ENCODE results near the gene PAGR1.
"Not testable (repeated sequence)": the region's sequence is repeated elsewhere in the genome, so short reads cannot be mapped to it uniquely, and the experiment has no call there.

The PAGR1 gene

DNA sequence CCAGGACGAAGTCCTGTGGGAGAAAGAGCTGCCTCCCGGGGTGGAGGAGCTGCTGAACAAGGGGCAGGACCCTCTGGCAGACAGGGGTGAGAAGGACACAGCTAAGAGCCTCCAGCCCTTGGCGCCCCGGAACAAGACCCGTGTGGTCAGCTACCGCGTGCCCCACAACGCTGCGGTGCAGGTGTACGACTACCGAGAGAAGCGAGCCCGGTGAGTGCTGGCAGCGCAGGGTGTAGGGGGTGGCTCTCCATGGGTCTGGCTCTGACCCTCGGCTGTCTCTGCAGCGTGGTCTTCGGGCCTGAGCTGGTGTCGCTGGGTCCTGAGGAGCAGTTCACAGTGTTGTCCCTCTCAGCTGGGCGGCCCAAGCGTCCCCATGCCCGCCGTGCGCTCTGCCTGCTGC is 25.7 kb downstream of the PAGR1 start:
- FAIRE-seq: no peak

DNA sequence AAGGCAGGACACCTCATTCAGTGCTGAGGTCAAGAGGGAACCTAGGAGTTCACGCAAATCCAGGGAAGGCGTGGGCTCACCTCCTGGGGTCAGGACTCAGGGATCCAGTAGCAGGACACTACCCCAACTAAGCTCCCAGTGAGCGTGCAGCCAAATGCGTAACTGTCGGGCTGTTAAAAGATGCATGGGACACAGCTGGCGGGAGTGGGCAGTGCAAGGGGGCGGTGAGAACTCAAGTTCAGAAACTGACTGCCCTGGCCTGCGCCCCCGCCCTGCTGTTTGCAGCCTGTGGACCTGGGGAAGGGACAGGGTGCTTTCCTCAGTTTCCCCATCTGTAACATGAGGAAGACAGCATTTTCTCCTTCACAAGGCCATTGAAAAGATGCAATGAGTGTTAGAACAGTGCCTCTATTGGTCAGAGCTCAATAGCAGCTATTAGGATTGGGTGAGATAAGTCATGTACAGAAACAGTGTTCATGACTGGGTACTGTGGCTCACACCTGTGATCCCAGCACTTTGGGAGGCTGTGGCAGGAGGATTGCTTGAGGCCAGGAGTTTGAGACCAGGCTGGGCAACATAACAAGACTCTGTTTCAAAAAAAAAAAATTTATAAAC is 26.9 kb downstream of the PAGR1 start:
- FAIRE-seq: no peak

- FAIRE-seq: no peak
Measured at GRCh38 chr16:29843931-29844330, 28.0 kb downstream of the PAGR1 start.

GRCh38 chr16:29844575-29845331 is 28.8 kb downstream of the PAGR1 start:
- no peak for FAIRE-seq

GRCh38 chr16:29845656-29846055 is 29.7 kb downstream of the PAGR1 start:
- no peak for FAIRE-seq

GRCh38 chr16:29848420-29849297 is 32.7 kb downstream of the PAGR1 start:
- FAIRE-seq: no peak

- FAIRE-seq: no peak
Measured at GRCh38 chr16:29849505-29849904, 33.6 kb downstream of the PAGR1 start.

DNA sequence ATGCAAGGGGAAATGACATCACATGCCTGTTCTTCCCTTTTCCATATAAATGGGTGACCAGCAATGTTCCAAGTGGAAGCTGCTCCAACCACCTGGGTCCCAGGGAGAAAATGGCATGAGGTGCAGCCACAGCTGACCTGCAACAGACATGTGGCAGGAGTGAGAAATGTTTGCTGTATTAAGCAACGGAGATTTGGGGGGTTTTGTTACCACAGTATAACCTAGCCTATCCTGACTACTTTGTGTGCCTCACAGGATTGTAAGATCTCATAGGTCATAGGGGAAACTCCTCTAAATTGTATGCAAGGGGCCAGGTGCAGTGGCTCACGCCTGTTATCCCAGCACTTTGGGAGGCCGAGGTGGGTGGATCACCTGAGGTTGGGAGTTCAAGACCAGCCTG is 35.0 kb downstream of the PAGR1 start:
- no peak for FAIRE-seq

- FAIRE-seq: no peak
Measured at GRCh38 chr16:29852654-29853053, 36.7 kb downstream of the PAGR1 start.

DNA sequence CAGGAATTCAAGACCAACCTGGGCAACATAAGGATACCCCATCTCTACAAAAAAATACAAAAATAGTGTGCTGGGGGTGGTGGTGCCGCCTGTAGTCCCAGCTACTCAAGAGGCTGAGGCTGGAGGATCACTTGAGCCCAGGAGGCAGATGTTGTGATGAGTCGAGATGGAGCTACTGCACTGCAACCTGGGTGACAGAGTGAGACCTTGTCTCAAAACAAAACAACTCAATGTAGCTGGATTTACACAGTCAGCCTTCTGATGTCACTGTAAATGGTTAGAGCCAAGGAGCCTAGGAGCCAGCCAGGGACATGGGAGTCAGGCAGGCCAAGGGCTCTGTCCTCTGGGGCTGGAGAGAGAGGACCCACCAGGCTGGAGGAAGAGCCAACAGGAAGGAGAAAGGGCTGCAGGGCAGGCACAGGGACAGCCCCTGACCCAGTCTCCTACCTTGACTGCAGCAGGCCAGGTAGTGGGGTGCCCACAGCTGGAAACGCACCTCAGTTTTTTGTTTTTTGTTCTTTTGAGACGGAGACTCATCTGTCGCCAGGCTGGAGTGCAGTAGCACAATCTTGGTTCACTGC is 38.7 kb downstream of the PAGR1 start:
- no peak for FAIRE-seq

DNA sequence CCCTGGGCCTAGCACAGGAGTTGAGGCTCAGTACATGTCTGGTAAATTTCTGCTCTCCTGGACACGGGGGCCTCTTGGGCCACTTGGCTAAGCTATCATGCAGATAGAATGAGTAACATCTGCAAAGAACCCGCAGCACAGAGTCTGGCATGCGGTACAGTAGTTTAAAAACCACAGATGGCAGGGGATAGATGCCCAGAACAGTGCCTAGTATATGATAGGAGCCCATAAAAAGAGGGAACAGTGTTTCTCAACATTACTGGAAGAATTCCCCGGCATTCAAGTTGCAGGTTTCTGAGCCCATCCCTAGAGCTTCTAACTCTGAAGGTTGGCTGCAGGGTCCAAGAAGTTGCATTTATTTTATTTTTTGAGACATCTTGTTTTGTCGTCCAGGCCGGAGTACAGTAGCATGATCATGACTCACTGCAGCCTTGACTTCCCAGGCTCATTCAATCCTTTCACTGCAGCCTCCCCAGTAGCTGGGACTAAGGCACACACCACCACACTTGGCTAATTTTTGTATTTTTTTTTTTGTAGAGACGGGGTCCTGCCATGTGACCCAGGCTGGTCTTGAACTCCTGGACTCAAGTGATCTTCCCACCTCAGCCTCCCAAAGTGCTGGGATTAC is 41.3 kb downstream of the PAGR1 start:
- FAIRE-seq: no peak

GRCh38 chr16:29858149-29858849 is 42.3 kb downstream of the PAGR1 start:
- no peak for FAIRE-seq

DNA sequence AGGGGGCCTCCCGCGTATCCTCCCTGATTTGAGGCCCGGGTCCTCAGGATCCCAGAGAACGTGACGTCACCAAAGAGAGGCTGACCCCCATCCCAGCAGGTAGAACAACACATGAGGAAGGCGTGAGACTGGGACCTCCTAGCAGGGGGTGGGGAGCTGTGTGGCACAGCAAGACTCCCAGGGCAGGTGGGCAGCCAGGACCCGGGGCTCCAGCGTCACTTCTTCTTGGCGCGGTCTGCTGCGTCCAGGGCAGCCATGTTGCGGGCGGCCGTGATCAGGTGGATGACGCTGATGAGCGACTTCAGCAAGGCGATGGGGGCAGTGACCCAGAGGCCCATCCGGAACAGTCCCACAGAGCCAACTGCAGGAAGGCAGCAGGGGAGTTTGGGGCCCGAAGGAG is 43.0 kb downstream of the PAGR1 start:
- FAIRE-seq: no peak

GRCh38 chr16:29860218-29860617 is 44.3 kb downstream of the PAGR1 start:
- FAIRE-seq: no peak

DNA sequence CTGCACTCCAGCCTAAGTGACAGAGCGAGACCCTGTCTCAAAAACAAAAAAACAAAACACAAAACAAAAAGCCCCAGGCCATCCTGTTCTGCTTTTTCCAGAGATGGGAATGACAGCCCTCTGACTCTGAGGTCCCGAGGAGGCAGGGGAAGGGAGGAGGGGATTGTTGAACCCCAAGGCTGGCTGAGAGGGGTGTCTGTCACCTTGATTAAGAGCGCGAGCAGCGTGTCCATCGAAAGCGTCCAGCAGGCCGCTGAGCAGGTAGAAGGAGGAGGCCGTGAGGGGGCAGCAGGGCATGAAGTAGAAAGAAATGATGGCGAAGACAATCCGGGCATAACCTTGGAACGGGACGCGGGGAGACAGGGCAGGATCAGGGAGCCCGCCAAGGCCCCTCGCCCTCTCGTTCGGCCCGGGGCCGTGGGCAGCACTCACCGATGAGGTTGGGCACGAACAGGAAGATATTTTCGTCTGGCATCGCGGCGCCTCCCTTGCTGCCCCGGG is 46.5 kb downstream of the PAGR1 start:
- FAIRE-seq: no peak

- FAIRE-seq: no peak
Measured at GRCh38 chr16:29862884-29863668, 47.1 kb downstream of the PAGR1 start, which contains the start of gene CDIPT. CDIPT (minus strand) TSS chr16:29863226; CDS start chr16:29862857, 369 bp downstream.

DNA sequence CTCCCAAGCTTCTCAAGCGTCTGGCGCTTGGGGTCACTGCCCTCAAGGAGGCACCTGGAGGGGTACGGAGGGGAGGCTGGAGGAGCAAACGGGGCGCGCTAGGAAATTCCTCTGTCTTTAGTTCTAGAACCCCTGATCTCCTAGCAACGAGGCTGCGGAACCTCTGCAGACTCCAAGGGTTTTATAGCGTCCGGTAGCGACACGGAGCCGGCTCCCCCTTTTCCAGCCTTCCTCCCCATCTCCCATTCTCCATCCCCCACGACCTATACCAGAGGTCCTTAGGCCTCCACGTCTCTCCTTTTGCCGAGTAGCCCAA is 47.7 kb downstream of the PAGR1 start:
- no peak for FAIRE-seq

GRCh38 chr16:29864205-29864604 is 48.3 kb downstream of the PAGR1 start:
- no peak for FAIRE-seq

GRCh38 chr16:29868396-29869009 is 52.6 kb downstream of the PAGR1 start:
- FAIRE-seq: no peak

DNA sequence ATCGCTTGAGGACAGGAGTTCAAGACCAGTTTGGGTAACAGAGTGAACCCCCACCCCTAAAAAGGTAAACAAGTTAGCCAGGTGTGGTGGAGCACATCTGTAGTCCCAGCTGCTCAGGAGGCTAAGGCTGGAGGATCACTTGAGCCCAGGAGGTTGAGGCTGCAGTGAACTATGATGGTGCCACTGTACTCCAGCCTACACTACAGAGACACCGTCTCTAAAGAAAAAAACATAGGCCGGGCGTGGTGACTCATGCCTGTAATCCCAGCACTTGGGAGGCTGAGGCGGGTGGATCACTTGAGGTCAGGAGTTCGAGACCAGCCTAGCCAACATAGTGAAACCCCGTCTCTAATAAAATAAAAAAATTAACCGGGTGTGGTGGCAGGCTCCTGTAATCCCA is 53.1 kb downstream of the PAGR1 start:
- FAIRE-seq: not testable (repeated sequence)
